HG03439 (cell line): ENCODE measurements around the gene TSHZ2.
"Not testable (repeated sequence)": the region's sequence is repeated elsewhere in the genome, so short reads cannot be mapped to it uniquely, and the experiment has no call there.

Experiments used
- ATAC-seq: cut with Tn5 transposase; IDR thresholded peaks from one replicate; pipeline ENCODE4 v1.9.1; 2021; ENCODE audit warnings: mild to moderate bottlenecking, moderate library complexity; ENCODE audit not compliant: unreplicated experiment

The TSHZ2 gene

DNA sequence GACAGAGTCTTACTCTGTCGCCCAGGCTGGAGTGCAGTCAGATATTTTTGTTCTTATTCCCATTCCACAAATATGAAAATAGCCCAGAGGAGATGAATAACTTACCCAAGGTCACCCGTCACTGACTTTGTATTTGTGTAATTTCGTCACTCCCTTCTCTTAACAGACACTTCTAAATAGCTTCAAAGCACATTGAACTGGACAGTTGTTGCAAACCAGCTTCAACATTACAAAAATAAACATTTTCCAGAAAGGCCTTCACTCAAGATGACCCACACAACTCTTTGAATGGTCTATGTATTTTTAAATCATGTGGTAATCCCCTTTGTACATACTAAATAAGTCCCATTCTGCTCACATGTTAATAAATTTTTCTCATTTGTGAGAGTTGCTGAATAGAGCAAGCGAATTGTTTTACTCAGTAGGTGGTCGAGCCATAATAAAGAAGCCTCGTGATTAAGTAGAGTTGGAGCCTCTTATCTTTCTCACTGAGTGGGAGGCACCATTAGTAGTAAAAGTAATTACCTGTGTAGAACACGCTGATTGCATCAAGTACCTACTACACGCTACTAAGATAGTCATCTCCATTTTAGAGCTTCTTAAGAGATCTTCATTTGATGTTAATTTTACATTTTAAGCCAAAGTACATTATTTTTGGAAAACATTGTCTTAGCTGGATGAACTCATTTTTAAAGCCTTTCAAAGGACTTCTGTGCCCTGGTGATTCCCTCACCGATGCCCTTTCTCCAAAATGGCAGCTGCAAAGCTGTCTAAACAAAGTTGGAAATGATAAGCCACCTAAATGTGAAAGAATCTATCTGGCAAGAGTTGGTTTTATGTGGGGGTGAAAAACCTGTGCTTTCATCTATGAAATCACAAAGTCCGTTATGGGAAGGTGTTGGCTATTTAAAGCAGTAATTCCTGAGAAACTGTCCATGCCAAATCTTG lies 110.0 kb downstream of the TSHZ2 start:
- ATAC-seq = no peak

DNA sequence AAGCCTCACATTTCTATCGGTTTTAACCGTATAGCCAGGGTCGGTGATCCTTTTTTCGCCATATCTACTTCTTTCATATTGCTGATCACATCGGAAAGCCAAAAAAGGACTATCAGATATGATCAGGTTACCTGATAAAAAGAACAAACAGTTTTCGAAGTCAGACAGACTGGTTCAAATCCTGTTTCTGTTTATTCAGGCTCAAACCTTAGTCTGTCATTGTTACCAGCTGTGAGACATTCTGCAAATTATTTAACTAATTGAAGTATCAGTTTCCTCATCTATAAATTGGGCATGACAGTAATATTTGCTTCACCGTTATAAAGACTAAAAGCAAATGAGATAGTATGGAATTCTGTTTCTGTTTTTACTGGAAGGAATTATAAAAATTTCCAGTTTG lies 111.3 kb downstream of the TSHZ2 start:
- no peak for ATAC-seq

DNA sequence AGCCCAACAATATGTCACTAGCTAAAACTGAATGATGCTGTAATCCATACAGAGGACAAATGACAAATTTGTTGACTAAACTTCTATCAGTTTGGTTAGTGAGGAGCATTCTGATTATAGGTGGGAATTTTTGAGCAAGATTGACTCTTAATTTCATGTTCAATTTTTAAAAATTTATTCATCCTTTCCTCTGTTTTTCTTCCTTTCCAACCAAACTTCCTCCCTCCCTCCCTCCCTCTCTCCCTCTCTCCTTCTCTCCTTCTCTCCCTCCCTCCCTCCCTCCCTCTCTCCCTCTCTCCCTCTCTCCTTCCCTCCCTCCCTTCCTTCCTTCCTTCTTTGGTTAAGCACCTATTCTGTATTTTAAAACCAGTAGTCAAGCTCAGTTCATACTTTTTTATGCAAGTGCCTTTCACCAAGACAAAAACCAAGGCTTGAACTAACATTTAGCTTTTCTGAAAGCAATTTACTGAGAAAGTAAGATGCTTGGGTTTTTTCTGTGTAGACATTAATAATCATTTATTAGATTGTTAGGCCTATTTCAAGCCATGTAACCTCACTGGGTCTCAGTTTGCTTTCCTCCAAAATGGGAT lies 112.3 kb downstream of the TSHZ2 start:
- no peak for ATAC-seq

DNA sequence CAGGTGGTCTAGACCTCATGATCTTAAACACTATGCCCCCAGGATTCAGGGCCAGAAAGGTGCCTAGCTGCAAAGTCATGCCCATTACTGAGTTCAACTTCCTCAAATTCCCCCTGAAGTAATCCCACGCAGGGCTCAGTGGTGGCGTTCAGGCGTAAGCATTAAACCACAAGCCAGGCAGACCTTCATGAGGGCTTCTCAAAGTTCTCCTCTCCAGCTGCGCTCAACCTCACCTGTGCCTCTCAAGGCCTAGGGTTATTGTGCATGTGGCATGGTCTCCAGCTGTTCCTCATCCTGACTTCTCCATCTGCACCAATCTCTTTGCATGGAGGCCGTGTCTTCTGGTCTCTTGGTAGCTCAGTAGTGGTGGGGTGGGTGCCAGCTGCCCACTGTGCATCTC lies 113.6 kb downstream of the TSHZ2 start:
- ATAC-seq = no peak

DNA sequence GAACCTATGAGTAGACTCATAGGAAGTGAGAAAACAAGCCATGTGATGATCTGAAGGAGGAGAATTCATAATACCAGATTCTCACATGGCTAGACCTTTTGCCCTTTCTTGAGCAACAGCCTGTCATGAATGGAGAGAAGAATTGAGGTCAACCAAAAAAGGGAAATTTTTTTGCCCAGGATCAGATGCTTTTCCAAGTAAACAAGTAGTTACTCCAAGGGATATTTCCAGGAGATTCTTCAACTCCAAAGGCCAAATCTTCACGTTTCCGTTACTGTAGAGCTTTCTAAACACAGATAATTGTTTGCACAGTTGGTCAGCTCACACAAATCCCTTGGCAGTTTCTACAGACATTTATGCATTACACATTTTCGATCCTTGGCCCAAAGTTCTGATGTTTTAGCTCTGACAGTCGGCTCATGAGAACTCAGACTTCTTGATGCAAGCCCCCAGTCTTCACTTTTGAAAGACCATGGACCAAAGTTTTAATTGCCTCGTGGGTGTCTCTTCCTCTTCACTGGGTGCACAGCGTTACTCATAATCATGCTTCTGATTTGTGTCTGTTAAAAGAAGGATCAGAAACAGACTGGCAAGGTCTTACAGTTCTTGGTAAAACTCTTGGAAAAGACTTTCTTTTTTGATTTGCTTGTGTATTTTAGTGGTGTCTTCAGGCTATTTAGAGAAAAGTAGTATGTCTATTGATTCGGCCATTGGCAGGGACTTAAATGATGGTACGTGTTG lies 115.0 kb downstream of the TSHZ2 start:
- no peak for ATAC-seq

DNA sequence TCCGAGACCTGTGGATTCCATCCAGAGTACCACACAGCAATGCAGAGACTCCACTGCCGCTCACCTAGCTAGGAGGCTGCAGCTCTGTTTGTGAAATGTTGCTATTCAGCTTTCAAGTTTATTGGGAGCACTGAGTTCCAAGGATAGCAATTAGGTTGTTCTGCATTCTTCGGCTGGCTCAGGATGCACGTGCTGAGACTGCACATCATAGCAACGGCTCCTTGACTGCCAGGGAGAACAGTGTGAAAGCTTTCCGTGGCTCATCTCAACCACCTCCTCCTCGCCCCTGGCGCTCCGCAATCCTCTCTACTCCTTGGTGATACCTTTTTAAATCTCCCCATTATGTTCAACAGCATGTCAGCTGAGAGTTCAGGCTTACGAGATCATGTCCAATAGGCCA lies 116.6 kb downstream of the TSHZ2 start:
- no peak for ATAC-seq

DNA sequence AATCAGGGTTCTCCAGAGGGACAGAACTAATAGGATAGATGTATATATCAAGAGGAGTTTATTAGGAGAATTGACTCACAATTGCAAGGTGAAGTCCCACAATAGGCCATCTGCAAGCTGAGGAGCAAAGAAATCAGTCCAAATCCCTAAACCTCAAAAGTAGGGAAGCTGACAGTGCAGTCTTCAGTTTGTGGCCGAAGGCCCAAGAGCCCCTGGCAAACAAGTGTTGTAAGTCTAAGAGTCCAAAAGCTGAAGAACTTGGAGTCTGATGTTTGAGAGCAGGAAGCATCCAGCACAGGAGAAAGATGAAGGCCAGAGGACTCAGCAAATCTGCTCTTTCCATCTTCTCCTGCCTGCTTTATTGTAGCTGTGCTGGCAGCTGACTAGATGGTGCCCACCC lies 117.7 kb downstream of the TSHZ2 start:
- ATAC-seq = not testable (repeated sequence)

DNA sequence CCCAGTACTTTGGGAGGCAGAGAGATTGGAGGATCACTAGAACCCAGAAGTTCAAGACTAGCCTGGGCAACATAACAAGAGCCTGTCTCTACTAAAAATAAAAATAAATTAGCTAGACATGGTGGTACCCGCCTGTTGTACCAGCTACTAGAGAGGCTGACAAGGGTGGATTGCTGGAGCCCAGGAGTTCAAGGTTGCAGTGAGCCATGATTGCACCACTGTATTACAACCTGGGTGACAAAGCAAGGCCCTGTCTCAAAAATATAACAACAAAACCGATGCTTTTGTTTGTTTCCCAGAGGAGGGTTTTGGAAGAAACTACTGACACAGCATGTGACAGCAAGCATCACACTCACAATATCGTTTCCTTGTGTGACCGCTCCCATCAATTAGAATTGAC lies 119.6 kb downstream of the TSHZ2 start:
- ATAC-seq = no peak

DNA sequence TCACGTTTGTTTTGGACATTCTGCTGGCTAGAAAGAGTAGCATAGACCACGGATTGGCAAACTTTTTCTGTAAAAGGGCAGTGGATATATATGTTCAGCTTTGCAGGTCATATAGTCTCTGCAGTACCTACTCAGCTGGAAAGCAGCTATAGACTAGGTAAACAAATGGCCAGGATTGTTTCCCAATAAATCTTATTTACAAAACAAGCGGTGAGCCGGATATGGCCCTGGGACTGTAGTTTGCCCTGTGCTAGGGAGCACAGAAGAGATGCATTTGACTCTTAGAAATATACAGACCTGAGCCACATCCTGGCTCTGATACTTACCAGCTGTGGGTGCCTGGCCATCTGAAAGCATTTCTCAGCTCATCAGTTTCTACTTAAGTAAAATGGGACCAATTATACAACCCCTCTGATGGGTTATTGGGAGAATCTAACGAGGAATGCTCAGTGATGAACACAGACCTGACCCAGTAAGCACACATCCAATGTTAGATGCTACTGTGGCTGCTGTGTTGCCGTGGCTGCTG lies 120.7 kb downstream of the TSHZ2 start:
- ATAC-seq = no peak

DNA sequence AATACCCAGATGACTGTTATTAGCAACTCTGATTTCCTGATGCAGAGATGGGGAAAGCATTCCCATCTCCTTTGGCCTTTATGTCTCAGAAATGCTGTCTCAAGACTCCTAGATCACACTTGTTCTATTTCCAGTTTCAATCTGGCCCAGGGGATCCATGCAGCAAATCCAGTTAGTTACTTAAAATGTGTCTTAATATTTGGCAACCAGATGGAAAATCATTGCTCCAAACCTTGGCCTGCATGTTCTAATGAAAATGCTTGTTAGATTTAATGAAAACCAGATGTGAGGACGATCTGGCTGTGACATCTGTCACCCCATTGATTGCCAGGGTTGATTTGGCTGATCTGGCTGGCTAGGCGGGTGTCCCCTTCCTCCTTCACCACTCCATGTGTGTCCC lies 125.2 kb downstream of the TSHZ2 start:
- no peak for ATAC-seq

DNA sequence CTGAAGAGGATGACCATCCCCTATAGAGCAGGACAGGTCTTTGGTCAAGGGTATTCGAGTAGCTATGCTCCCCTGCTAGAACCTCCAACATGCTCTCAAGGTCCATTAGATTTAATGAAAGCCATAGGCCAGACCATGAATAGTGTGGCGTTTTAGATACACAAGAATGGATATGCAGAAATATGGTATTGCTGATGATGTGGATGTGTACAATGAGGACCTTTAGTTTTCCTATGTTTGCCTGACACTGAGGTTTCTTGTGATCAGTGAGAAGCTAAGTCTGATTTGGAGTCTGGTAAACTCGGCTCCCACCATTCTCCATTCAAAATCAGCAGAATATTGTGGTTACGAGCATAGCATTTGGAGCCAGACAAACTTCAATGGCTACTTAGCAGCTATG lies 125.6 kb downstream of the TSHZ2 start:
- no peak for ATAC-seq

DNA sequence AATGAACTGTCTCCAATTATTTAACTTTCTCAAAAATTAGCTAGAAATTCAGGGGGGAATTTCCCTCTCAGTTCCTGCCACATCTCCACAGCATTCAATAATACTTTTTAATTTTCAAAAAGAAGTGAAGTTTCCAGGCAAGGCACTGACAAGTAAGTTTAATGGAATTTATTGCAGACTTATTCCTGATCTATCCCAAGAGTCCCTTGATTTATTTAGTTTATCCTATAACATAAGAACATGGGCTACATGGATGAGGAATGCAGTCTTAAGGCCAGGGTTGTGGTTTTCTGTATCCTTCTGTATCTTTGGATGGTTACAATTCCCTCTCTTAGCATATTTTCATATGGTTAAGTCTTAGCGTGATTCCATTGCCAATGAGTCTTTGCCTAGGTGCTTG lies 126.5 kb downstream of the TSHZ2 start:
- no peak for ATAC-seq

DNA sequence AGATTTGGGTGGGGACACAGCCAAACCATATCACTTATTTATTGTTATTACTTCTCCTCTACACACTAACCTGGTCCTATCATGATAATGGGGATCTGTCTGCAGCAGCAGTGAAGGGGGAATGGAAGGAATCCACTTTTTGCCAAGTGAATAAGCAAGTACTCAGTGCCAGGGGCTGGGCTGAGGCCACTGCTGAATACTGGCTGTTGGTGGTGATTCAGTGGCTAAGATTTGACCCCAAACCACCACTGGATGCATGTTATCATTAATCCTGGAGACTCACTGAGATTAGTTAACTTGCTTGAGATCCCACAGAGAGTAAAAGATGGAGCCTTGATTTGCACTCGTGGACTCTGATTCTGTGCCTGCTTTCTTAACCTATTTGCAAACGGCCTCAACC lies 127.7 kb downstream of the TSHZ2 start:
- ATAC-seq = no peak

DNA sequence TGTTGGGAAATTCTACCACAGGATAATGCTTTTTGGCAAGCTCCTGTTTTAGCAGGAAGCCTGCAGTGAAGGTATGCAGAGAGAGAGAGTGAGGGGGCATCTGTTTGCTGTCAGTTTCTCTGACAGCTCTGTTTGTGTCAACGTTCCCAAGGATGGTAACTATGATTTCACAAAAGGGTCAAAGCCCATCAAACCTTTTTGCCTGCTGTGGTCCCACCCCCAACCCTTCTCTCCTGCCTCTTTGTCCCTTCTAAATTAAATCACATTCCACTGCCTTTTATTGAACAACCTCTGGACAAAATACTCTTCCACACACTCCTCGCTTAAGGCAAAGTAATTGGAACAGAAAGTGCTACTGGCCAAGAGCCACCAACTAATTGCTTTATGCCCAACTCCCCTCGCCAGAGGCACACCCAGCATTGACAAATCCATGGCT lies 128.3 kb downstream of the TSHZ2 start:
- no peak for ATAC-seq

DNA sequence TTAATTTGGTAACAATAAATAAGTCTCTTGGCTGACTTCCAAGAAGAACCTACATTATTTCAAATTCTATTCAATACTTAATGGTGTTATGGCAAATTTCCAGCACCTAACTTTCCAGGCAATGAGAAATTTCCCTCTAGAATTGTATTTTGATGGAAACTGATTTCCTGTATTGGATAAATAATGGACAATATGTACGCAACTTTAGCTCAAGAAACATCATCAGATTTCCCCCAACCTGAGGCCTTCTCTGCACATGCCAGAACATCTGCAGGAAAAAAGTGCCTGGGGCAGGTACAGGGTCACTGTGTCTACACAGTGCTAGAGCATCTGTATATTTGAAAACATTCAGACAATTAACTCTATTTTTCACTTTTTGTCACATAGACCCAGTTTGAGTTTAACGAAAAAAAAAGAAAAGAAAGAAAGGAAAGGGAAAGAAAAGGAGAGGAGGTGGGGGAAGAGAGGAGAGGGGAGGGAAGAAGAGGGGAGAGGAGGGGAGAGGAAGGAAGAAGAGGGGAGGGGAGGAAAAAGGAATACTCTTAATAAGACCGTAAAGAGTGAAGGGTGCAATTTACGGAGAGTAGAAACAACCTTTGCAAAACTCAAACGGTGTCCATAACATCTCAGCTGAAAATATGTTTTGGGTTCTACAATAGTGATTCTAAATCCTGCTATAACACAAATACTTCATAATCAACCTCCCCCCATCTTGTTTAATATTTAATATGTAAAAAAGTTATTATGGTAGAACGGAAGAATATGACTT lies 130.0 kb downstream of the TSHZ2 start:
- ATAC-seq = no peak

DNA sequence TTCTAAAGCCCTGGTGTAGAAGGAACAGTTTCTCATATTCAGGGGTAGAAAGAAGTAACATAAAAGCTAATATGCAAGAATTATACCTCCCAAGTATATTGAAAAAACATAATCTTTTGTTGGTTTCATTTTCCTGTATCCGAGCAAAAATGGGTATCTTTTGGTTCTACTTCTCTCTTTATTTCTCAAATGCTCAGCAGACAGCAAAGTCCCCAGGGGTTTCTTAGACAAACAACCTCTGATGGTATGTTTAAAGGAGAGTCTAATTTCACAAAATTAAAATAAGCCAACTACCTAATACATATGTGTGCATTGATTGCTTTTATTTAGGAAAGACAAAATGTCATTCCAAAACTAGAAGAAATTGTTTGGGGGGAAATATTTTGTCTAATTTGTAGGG lies 131.0 kb downstream of the TSHZ2 start:
- ATAC-seq = no peak

DNA sequence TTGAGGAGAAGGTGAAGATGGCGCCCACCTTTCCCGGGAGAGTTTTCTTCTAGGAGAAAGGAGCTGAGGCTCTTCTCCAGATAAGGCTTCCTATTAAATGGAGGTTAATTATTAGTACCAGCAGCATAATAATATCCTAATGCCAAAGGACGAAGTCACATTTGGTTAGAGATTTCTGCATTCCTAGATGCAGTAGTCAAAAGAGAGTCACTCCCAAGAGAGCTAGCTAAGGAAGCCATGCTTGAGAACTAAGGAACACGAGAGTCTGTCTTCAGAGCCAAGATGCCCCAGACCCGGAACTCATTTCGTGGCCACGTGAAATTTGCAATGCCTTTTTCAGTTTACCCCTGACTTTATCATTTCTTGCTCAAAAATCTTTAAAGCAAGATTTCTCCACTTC lies 132.7 kb downstream of the TSHZ2 start:
- no peak for ATAC-seq

DNA sequence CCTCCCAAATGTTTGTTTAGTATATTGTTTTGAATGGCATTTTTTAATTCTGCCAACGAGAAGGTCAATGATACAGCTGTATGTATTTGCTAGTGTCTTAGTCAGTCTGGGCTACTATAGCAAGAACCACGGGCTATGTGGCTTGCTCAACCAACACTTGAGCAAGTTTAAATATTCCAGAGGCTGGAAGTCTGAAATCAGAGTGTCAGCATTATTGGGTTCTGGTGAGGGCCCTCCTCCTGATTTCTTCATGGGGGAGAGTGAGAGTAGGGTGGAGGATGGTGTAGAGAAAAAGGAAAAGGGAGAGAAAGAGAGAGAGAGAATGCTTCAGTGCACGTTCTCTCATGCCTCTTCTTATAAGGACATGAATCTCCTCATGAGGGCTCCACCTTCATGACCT lies 144.6 kb downstream of the TSHZ2 start:
- no peak for ATAC-seq

DNA sequence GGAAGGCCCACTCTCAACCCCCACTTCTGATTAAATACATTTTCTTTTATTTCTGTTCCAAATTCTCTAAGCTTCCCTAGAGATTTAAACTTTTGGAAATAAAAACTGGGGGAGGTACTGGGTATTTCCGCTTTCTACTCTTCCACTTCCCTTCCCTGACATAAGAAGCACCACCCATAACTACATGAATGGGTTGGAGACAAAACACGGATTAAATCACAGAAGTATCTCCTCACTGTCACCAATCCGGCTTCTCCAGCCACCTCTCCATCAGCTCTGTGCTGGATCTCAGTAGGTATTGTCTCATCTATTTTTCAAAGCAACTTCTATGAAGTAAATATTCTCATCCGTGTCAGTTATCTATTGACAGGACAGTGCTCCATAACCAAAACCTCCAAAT lies 150.7 kb downstream of the TSHZ2 start:
- no peak for ATAC-seq

DNA sequence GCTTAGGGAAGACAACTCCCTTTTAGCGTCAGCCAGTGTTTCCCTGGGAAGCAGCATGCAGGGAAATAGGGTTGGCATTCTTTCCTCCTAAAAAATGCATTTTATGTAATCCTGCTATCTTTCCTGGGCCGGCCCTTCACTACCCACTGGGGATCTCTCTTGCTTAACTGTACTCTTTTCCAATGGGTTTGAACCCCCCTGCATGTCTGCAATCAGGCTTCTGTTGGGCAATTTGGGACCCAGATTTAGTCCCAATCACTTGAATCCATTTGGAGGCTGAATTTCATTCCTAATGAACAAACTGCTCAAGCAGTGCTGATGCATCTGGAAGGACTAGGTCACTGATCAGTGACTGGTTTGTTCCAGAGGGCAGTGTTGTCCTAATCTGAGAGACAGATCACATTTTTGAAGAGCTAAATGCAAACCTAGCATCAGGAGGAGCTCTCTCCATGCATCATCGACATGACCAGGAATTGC lies 152.0 kb downstream of the TSHZ2 start:
- ATAC-seq = no peak

DNA sequence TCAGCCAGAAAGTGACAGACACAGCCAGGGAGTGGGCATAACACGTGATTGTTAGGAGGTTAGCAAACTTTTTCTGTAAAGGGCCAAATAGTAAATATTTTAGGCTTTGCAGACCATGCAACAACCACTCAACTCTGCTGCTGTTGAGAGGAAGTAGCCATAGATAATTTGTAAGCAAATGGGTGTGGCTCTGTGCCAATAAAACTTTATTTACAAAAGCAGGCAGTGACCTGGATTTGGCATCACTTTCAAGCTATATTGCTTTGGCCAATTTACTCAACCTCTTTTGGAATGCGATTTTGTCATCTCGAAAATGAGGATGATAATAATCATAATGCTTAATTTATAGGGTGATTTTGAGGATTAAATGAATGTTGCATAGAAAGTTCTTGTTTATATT lies 152.6 kb downstream of the TSHZ2 start:
- ATAC-seq = no peak
